Activated naive CD8-positive, alpha-beta T cell treated with anti-CD3 and anti-CD28 coated beads, Interleukin-2, amount 10 ng/mL, durations not matched to agents 7 days and 5 days (primary cell): ENCODE results near the gene SLC25A51. TPM values are rescaled to one million over a fixed set of nuclear protein-coding genes. Genes with fewer than 3 reads are reported as not detected.

Experiments
- ATAC-seq: fragments of 150-1000 bp; cut with Tn5 transposase; one replicate; pipeline ENCODE4 v1.10.0; 2021; ENCODE audit warnings: low read depth, moderate library complexity
- POLR2A ChIA-PET: fragments of 350-600 bp; sonication (Branson Sonifier 250); formaldehyde crosslinking; loops from one replicate; lab custom pipeline; 2021; ENCODE audit warnings: antibody characterized with exemption; lab: Charles Lee
- DNase-seq: peaks from one replicate; pipeline ENCODE4 v3.0.0; 2021
- H3K27ac Mint-ChIP-seq: one replicate; pipeline ENCODE4 v1.8.0; 2022; ENCODE audit warnings: mild to moderate bottlenecking, mixed read lengths
- H3K27me3 Mint-ChIP-seq: one replicate; pipeline ENCODE4 v1.8.0; 2022; ENCODE audit warnings: mild to moderate bottlenecking, moderate library complexity, mixed read lengths
- H3K36me3 Mint-ChIP-seq: one replicate; pipeline ENCODE4 v1.8.0; 2021; ENCODE audit warnings: mild to moderate bottlenecking, mixed read lengths
- H3K4me1 Mint-ChIP-seq: one replicate; pipeline ENCODE4 v1.8.0; 2021; ENCODE audit warnings: mixed read lengths
- H3K4me3 Mint-ChIP-seq: one replicate; pipeline ENCODE4 v1.8.0; 2022; ENCODE audit warnings: mild to moderate bottlenecking, moderate library complexity, mixed read lengths
- H3K9me3 Mint-ChIP-seq: one replicate; pipeline ENCODE4 v1.8.0; 2021; ENCODE audit warnings: mixed read lengths
- total RNA-seq, 2 experiments: library from RNA; stranded (reverse); gene quantifications; one replicate each; pipeline ENCODE4 v1.2.3, GENCODE V29; 2021

SLC25A51 gene
- total RNA-seq, 2 experiments from 2014 or later = 30.8 to 33.9 TPM

GRCh38 chr9:37856551-37856950 is 47.4 kb downstream of the SLC25A51 start:
- POLR2A ChIA-PET = no interaction called here
- H3K4me3 Mint-ChIP-seq = no peak overlapping the region
- H3K27me3 Mint-ChIP-seq = no peaks in the 10 kb centered on the region
- H3K36me3 Mint-ChIP-seq = peaks cover 18% of the 10 kb centered on the region
- no peak overlapping the region for H3K27ac Mint-ChIP-seq
- ATAC-seq (no peak), DNase-seq (no peak)
- H3K9me3 Mint-ChIP-seq = no peaks in the 10 kb centered on the region
- no peaks in the 10 kb centered on the region for H3K4me1 Mint-ChIP-seq

- Mint-ChIP-seq H3K27ac (no peak overlapping the region), H3K9me3 (no peaks in the 10 kb centered on the region), H3K4me1 (no peaks in the 10 kb centered on the region), H3K27me3 (no peaks in the 10 kb centered on the region), H3K4me3 (no peak overlapping the region), H3K36me3 (peaks cover 15% of the 10 kb centered on the region)
- no peak for ATAC-seq
- no peak for DNase-seq
- POLR2A ChIA-PET = no interaction called here
These were observed 51.7 kb downstream of the SLC25A51 start for GRCh38 chr9:37852222-37852621.

DNA sequence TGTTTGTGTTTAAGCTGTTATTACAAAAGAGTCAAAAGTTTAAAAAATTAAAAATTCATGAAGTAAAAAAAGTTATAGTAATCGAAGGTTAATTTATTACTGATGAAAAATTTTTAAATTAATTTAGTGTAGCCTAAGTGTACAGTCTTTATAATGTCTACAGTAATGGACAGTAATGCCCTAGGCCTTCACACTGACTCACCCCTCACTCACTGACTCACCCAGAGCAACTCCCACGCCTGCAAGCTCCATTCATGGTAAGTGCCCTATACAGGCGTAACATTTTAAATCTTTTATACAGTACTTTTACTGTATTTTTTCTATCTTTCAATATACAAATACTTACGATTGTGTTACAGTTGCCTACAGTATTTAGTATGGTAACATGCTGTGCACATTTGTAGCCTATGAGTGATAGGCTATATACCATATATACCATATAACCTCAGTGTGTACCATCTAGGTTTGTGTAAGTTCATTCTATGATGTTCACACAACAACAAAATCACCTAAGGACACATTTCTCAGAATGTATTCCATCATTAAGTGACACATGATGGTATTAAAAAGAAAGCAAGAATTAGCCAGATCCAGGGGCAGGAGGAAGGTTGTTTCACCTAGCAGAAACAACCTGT is 63.2 kb downstream of the SLC25A51 start:
- POLR2A ChIA-PET = no interaction called here
- no peaks in the 10 kb centered on the region for H3K9me3 Mint-ChIP-seq

GRCh38 chr9:37839496-37840461 is 64.1 kb downstream of the SLC25A51 start:
- H3K4me3 Mint-ChIP-seq = no peak overlapping the region
- peaks cover 6% of the 10 kb centered on the region for H3K36me3 Mint-ChIP-seq
- H3K9me3 Mint-ChIP-seq = no peaks in the 10 kb centered on the region
- no peaks in the 10 kb centered on the region for H3K27me3 Mint-ChIP-seq
- H3K27ac Mint-ChIP-seq = no peak overlapping the region
- DNase-seq = no peak
- no peak for ATAC-seq
- POLR2A ChIA-PET = no interaction called here
- peaks cover 1% of the 10 kb centered on the region for H3K4me1 Mint-ChIP-seq

More for the DNA sequence above, 63.2 kb downstream of the SLC25A51 start:
- H3K4me3 Mint-ChIP-seq = no peak overlapping the region
- peaks cover 13% of the 10 kb centered on the region for H3K36me3 Mint-ChIP-seq
- no peaks in the 10 kb centered on the region for H3K27me3 Mint-ChIP-seq
- DNase-seq (no peak), ATAC-seq (no peak)
- H3K4me1 Mint-ChIP-seq = peaks cover 1% of the 10 kb centered on the region
- no peak overlapping the region for H3K27ac Mint-ChIP-seq

Other genes with a start within 250 kb of the SLC25A51 start
- gene TRMT10B, start 150.3 kb downstream of the SLC25A51 start, total RNA-seq = 10 to 100 TPM; 17.4 to 21.4 TPM
- gene EXOSC3, start 119.1 kb downstream of the SLC25A51 start, total RNA-seq = 10 to 100 TPM; 67.8 to 72.1 TPM
- gene DCAF10, start 103.3 kb downstream of the SLC25A51 start, total RNA-seq = 10 to 100 TPM; 19.5 to 19.8 TPM
- gene SHB, start 165.1 kb upstream of the SLC25A51 start, total RNA-seq = 1 to 10 TPM in 1 of 2 experiments, under 1 TPM in 1; 0.78 to 1.1 TPM